Esophagus squamous epithelium (tissue), 5 donors: ENCODE results near the gene SH2B2. TPM values are rescaled to one million over a fixed set of nuclear protein-coding genes. Genes with fewer than 3 reads are reported as not detected.

Source experiments
- DNase-seq: peaks from one replicate; lab custom pipeline; 2025; lab: John Stamatoyannopoulos, UW
- H3K27ac ChIP-seq, 4 donors: fragments of 200-600 bp; sonication (generic); one replicate each; pipeline ENCODE4 v1.5.1; 2016 to 2019; ENCODE audit warnings: mild to moderate bottlenecking in 1 of 4
- H3K27me3 ChIP-seq, 4 donors: fragments of 200-600 bp; sonication (generic); 1 replicate in 3 of 4; 2 replicates in 1 of 4; pipeline versions ENCODE4 v1.5.1 to v1.6.0; 2017 to 2021; ENCODE audit warnings: antibody characterized with exemption in 1 of 4
- H3K36me3 ChIP-seq, 3 donors: fragments of 200-600 bp; sonication (generic); one replicate each; pipeline ENCODE4 v1.5.1; 2016 to 2019
- H3K4me1 ChIP-seq, 3 donors: fragments of 200-600 bp; sonication (generic); one replicate each; pipeline ENCODE4 v1.5.1; 2017 to 2019
- H3K4me3 ChIP-seq, 4 donors: fragments of 200-600 bp; sonication (generic); 1 replicate in 3 of 4; 2 replicates in 1 of 4; pipeline ENCODE4 v1.5.1; 2016 to 2019; ENCODE audit warnings: mild to moderate bottlenecking in 2 of 4, moderate library complexity in 1 of 4
- H3K9me3 ChIP-seq, 3 donors: fragments of 200-600 bp; sonication (generic); one replicate each; pipeline ENCODE4 v1.5.1; 2016 to 2019
- POLR2A ChIP-seq, 4 donors: fragments of 450-650 bp; IDR thresholded peaks; one replicate each; pipeline ENCODE4 v1.6.1; 2017; ENCODE audit warnings: antibody characterized with exemption in 4 of 4, mild to moderate bottlenecking in 4 of 4, moderate library complexity in 3 of 4
- WGBS, 2 donors: methylation state at CpG; one replicate each; pipeline ENCODE4 v1.1.5; 2018; 5-methylcytosine and 5-hydroxymethylcytosine counted together
- intact Hi-C: fragments of 100-400 bp; cut with DNase I; formaldehyde crosslinking; loops from one replicate; pipeline ENCODE4 v1.15.0; 2022
- total RNA-seq, 4 donors: library from RNA; depleted of rRNA; stranded (reverse); fragments of >200 nt; gene quantifications; one replicate each; pipeline ENCODE4 v1.1.0, GENCODE V29; 2016
- TF ChIP-seq, protein P1 (sequence below), 6 experiments: fragments of 450-650 bp in 4 of 6; fragments of 200-600 bp in 2 of 6; sonication (generic) in 2 of 6; IDR thresholded peaks; one replicate each; pipeline ENCODE4 v1.5.1; 2016 to 2019; ENCODE audit warnings: antibody characterized with exemption in 6 of 6, mild to moderate bottlenecking in 4 of 6, moderate library complexity in 4 of 6
- donor health status: DM: yes; HTN: yes; CAD: no.

Gene SH2B2
- total RNA-seq, 4 donors from 2014 or later = 0.47 to 7.3 (median 2.2) TPM

DNA sequence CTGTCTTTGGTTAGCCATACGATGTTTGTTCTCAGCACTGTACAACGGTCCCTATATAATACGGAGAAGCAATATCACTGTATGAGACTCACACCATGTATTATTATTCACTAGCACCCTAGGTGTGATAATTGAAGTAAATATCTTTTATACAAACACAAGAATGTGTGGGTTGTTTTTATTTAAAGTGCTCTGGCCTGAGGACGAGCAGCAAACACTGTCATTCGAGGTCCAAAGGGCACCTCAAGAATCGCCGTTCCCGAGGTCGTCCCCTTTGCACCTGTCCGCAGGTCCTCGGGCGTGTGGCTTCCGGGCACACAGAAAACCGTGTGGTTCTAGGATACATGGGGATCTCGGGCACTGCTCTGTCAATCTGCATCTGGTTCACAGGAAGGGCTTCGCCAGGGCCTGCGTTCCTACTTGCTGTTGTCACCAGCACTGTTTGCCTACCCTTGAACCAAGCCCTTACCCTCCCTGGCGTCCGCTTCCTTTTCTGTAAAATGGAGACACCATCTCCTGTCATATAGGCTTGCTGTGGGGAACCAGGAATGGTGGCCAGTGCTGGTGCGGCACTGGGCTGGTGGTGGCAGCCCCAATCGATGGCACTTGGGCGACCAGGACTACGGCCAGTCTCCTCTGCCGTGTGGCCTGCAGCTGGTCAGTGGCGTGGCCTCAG is 28.5 kb upstream of the SH2B2 start:
- intact Hi-C loops = no loop called here
- no peak for TF ChIP-seq POLR2A (IDR thresholded peaks at IDR 0.05)
- TF ChIP-seq, protein P1, sequence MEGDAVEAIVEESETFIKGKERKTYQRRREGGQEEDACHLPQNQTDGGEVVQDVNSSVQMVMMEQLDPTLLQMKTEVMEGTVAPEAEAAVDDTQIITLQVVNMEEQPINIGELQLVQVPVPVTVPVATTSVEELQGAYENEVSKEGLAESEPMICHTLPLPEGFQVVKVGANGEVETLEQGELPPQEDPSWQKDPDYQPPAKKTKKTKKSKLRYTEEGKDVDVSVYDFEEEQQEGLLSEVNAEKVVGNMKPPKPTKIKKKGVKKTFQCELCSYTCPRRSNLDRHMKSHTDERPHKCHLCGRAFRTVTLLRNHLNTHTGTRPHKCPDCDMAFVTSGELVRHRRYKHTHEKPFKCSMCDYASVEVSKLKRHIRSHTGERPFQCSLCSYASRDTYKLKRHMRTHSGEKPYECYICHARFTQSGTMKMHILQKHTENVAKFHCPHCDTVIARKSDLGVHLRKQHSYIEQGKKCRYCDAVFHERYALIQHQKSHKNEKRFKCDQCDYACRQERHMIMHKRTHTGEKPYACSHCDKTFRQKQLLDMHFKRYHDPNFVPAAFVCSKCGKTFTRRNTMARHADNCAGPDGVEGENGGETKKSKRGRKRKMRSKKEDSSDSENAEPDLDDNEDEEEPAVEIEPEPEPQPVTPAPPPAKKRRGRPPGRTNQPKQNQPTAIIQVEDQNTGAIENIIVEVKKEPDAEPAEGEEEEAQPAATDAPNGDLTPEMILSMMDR (IDR thresholded peaks at IDR 0.05) = no peak
- H3K4me3 ChIP-seq = no peak overlapping the region
- 83 to 87% methylated on average over 21 to 24 of the region's 25 CpGs for WGBS, 2 donors
- no peaks in the 10 kb centered on the region for H3K4me1 ChIP-seq
- no peaks in the 10 kb centered on the region for H3K27me3 ChIP-seq
- DNase-seq = no peak
- H3K9me3 ChIP-seq = no peaks in the 10 kb centered on the region
- peaks cover 0 to 4% (median 0%) of the 10 kb centered on the region in 3 donors for H3K36me3 ChIP-seq
- no peak overlapping the region for H3K27ac ChIP-seq

DNA sequence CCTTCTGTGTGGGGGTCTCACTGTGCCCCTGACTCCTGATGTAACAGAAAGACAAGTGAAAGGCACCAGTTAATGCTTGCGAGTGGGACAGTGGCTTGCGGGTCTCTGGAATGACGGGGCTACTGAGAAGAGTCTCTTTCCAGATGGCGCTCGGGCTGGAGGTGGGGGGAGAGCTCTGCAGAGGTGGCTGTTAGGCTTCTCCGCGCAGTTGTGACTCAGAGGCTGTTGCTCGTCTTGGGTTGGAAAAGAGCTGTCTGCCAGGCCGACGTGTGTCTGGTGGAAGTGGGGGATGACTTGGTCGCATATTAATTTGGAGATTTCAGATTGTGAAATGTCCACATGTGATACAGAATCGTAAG is 27.9 kb upstream of the SH2B2 start:
- TF ChIP-seq, protein P1 (IDR thresholded peaks at IDR 0.05) = no peak
- TF ChIP-seq POLR2A (IDR thresholded peaks at IDR 0.05) = no peak
- 77 to 80% methylated on average over 6 to 8 of the region's 12 CpGs for WGBS, 2 donors
- intact Hi-C loops = no loop called here

DNA sequence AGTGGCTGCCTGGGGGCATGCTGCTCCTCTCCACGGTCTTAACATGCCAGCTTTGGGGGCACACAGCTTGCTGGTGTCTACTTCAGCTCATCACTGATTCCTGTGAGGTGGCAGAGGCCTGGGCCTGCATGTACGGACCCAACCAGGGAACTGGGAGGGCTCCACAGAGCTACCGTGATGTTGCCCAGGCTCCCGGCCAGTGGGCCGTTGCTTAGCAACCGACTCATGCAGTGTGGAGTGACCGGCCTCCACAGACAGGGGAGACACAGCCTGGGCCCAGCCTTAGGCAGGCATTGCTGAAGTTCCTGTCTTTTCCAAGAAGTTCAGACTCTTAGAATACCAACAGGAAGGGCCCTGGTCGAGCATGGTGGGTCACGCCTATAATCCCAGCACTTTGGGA is 25.8 kb upstream of the SH2B2 start:
- WGBS, 2 donors = 90% methylated on average over 2 of the region's 9 CpGs; no CpG with 5 or more reads in 1 of the 2 donors
- Histone ChIP-seq H3K4me3 (no peak overlapping the region), H3K27ac (no peak overlapping the region), H3K27me3 (no peaks in the 10 kb centered on the region), H3K9me3 (no peaks in the 10 kb centered on the region), H3K36me3 (no peaks in the 10 kb centered on the region), H3K4me1 (no peaks in the 10 kb centered on the region)
- intact Hi-C loops = no loop called here
- DNase-seq = no peak
- TF ChIP-seq POLR2A (IDR thresholded peaks at IDR 0.05) = no peak
- TF ChIP-seq, protein P1 (IDR thresholded peaks at IDR 0.05) = no peak

More for the DNA sequence above, 27.9 kb upstream of the SH2B2 start:
- Histone ChIP-seq H3K9me3 (no peaks in the 10 kb centered on the region), H3K36me3 (no peaks in the 10 kb centered on the region), H3K27me3 (no peaks in the 10 kb centered on the region), H3K4me1 (no peaks in the 10 kb centered on the region), H3K27ac (no peak overlapping the region), H3K4me3 (no peak overlapping the region)
- DNase-seq = no peak

DNA sequence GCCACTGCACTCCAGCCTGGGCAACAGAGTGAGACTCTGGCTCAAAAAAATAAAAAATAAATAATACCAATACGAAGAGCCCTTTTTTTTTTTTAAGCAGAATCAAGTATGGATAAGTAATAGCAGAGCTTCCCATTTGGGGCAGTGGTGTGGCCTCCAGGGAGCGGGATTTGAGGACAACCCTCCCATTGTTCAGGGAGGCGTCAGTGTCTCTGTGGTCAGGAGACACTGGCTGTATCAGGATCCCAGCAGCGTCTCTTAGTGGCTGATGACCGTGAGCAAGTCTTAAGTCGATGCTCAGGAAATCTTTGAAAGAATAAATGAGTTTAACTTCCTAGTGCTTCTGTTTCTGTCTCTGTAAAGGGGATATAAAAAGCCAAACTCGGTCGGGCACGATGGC is 25.2 kb upstream of the SH2B2 start:
- Histone ChIP-seq H3K4me3 (no peak overlapping the region), H3K27me3 (no peaks in the 10 kb centered on the region), H3K9me3 (no peaks in the 10 kb centered on the region), H3K4me1 (no peaks in the 10 kb centered on the region), H3K36me3 (no peaks in the 10 kb centered on the region), H3K27ac (no peak overlapping the region)
- DNase-seq = no peak
- TF ChIP-seq POLR2A (IDR thresholded peaks at IDR 0.05) = no peak
- TF ChIP-seq, protein P1 (IDR thresholded peaks at IDR 0.05) = no peak
- WGBS, 2 donors = 79 to 81% methylated on average over 9 of the region's 9 CpGs
- intact Hi-C loops = no loop called here

DNA sequence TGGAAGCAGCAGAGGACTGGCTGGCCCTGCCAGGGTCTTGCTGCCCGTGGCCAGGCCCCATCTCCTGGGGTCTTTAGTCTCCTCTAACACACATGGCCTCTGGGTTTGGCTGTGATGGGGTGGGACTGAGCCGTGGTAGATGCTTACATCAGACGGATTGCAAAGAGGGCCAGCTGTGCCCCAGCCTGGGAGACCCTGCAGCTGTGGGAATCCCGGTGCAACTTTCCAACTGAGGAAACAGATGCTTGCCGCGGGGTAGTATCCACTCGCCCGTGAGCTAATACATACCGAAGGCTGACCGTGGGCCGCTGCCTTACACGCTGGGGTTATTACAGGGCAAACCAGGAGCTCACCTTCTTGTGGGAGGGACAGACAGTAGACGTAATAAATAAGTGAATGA is 24.1 kb upstream of the SH2B2 start:
- DNase-seq = no peak
- 91 to 95% methylated on average over 10 to 13 of the region's 13 CpGs for WGBS, 2 donors
- intact Hi-C loops = no loop called here
- TF ChIP-seq, protein P1 (IDR thresholded peaks at IDR 0.05) = no peak
- TF ChIP-seq POLR2A (IDR thresholded peaks at IDR 0.05) = no peak
- Histone ChIP-seq H3K4me1 (no peaks in the 10 kb centered on the region), H3K36me3 (no peaks in the 10 kb centered on the region), H3K27ac (no peak overlapping the region), H3K9me3 (no peaks in the 10 kb centered on the region), H3K27me3 (no peaks in the 10 kb centered on the region), H3K4me3 (no peak overlapping the region)
